Daoy (cell line): ENCODE data around the gene JARID2. TPM values are rescaled to one million over a fixed set of nuclear protein-coding genes. Genes with fewer than 3 reads are reported as not detected.

Source experiments
- DNase-seq: peaks from one replicate; pipeline ENCODE4 v3.0.0-alpha.2; 2015; ENCODE audit warnings: low read depth
- total RNA-seq: library from RNA; depleted of rRNA; stranded (reverse); fragments of >200 nt; shearing (Covaris generic); gene quantifications from 2 replicates; pipeline ENCODE4 v1.2.3, GENCODE V29; 2014; rRNA removed

Gene JARID2
- total RNA-seq, result 10.6 and 11.3 TPM in 2 replicates

DNA sequence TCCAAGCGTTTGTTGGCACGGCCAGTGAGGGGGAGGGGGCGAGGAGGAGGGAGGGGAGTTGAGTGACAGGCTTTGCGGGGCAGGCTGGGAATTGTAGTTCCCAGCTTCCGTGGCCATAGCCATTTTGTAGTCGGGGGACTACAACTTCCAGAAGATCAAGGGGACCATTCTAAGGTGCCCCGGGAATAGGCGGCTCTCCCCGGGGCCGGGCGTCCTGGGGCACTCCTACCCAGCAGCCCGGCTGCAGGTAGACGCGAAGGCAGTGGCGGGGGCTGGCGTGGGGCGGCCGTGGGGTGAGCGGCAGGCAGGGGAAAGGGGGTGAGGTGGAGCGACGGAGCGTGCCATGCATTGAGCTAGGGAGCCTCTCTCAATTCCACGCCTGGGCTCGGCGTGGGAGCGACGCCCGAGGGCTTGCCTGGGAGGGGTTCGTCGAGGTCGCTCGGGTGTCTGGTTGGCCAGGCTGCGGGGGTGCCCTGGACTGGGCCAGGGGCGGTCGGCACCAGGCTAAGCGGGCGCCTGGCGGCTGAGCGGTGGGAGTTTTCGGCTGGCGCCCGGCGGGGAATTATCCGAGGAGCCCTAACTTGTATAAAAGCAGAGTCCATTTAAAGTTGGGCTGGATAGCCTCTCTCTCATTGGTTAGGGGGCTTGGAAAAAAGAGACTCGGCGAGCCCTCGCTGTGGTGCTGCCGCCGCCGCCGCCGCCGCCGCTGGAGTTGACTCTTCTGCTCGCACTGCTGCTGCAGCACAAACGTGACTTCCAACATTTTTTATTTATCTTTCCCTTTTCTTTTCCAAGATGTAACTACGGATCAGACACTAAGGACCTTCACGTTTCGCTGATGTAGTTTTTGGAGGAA, at the start of gene JARID2:
JARID2 (plus strand) TSS at position 709 of the 856 bp plus-strand sequence. CDS start 471 bp downstream, outside the sequence.
- DNase-seq, result peak; percentile 99

DNA sequence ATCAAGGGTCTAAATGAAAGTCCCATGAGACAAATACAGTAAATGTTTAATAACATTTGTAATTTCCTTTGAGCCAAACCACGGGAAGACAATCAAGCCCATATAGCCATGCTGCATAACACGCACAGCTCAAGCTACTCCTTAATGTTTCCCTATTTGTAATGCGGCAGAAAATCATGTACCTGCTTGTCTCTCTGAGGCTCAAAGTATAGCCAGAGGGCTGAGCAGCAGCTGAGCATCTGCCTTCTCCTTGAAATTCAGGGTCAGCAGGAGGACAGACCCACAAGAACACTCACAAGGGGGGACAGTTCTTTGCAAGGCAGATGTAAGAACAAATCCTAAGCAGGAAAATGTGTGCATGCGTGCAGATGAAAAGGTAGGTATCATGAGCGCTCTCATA, 45.8 kb upstream of the JARID2 start:
- DNase-seq, result no peak

GRCh38 chr6:15205321-15205720, 40.5 kb upstream of the JARID2 start:
- no peak for DNase-seq

DNA sequence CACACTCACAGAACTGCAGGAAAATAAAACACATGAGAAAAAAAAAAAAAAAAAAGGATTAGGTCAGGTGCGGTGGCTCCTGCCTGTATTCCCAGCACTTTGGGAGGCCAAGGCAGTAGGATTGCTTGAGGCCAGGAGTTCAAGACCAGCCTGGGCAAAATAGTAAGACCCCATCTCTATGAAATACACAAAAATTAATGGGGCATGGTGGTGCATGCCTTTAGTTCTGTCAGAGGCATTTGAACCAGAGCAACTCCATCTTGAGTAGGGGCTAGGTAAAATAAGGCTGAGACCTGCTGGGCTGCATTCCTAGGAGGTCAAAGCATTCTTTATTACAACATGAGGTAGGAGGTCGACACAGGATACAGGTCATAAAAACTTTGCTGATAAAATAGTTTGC, 39.0 kb upstream of the JARID2 start:
- DNase-seq, result no peak

GRCh38 chr6:15207923-15208322, 37.9 kb upstream of the JARID2 start:
- peak; percentile 41 for DNase-seq

DNA sequence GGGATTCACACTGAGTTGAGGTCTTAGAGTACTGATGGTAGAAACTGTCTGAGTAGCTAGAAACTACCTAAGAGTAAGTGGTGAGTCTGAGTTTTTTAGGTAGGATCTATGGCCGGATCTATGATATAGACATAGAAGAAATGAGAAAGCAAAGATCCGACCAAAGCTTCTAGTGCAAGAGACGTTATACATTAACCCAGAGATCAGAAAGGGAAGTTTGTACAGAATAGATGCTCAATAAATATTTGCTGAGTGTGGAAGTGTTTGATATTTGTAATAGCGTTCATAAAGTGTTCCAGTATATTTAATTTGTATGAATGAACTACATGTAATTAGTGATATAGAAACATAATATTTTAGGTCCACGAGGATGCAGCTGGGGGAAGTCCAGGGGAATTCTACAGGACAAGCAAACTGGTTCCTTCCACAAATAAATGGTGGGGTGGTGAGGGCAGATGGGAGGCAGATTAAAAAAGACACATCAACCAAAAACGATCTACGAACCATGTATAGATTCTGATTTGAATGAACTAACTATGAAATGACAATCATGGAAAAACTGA, 31.9 kb upstream of the JARID2 start:
- DNase-seq, result no peak

DNA sequence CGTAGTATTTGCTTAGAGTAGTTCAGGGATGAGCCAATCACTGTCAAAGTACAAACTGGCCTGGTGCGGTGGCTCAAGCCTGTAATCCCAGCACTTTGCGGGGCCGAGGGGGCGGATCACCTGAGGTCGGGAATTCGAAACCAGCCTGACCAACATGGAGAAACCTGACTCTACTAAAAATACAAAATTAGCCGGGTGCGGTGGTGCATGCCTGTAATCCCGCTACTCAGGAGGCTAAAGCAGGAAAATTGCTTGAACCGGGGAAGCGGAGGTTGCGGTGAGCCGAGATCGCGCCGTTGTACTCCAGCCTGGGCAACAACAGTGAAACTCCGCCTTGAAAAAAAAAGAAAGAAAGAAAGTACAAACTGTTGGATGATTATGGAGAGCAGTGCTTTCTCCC, 27.5 kb upstream of the JARID2 start:
- no peak for DNase-seq

- DNase-seq, result no peak
Measured at GRCh38 chr6:15220062-15220461, 25.8 kb upstream of the JARID2 start.

DNA sequence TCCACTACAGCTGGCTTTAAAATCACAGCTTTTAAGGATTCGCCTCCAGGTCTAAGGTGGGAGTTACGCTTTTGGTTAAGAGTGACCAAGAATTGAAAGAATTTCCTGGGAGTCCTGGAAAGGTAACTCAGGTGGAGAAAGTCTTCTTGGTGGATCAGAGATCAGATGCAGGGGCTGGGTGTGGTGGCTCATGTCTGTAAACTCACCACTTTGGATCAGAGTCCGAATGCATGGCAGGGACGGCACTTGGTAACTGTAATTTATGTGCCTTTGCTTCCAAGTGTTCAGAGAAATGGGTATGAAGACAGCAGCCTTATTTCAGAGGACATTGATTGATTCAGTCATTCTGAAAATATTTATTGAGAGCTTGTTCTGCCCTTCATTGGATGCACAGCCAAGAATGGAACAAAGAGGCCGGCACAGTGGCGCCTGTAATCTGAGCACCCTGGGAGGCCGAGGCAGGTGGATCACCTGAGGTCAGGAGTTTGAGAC, 18.0 kb upstream of the JARID2 start:
- no peak for DNase-seq

- DNase-seq, result no peak
Measured at GRCh38 chr6:15230827-15231226, 15.0 kb upstream of the JARID2 start.

GRCh38 chr6:15232836-15233510, 12.9 kb upstream of the JARID2 start:
- DNase-seq, result no peak

DNA sequence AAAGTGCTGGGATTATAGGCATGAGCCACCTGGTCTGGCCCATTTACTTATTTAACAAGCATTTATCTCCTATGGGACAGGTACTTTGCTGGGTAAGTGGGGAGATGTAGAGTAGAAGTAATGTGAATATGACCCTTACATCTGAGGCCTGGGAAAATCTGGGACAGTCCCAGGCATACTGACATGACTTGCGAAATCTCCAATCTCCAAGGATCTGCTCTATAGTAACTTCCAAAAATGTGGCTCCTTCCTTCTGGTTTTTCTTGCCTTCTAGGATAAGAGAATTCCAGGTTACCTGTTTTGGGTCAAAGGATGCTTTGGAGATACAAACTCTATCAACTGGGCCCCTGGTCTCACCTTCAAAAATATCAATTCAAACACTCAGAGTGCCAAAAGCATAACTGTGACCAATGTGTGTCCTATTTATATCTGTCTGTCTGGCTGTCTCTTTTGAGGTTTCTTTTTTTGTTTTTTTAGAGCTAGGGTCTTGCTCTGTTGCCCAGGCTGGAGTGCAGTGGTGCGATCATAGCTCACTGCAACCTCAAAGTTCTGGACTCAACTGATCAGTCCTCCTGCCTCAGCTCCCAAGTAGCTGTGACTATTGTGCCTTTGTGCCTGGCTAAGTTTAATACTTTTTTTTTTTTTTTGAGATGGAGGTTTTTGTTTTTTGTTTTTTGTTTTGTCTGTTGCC, 11.7 kb upstream of the JARID2 start:
- no peak for DNase-seq

DNA sequence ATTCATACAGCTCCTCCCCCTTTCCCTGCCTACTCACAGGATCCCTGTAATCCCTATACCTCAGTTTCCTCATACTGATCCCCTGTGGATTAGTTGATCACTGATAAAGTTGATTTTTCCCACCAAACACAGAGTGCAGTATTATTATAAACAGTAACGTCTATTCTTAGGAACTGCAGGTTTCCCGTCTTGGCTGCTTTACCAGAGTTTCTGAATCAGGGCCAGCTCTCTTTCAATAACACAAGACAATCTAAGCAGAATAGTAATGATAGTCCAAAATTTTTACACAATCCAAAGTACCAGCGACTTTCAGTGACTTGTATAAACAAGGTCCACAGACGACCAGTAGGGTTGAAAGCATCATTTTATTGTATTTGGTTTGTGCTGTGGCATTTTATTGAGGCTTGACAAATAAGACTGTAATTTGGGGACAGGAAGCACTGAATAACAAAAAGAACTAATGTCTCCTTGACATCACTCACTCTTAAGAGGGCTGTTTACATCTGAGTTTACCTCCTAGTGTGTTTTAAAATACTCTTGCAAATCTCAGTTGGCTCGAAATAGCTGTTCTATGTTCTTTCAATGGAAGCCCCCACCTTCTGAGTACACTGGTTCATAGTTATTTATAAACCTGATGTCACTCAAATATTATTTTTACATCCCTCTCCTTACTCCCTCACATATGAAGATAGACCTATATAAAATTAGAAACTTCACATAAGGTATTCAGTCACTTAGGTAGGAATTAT, 6.1 kb upstream of the JARID2 start:
- no peak for DNase-seq

DNA sequence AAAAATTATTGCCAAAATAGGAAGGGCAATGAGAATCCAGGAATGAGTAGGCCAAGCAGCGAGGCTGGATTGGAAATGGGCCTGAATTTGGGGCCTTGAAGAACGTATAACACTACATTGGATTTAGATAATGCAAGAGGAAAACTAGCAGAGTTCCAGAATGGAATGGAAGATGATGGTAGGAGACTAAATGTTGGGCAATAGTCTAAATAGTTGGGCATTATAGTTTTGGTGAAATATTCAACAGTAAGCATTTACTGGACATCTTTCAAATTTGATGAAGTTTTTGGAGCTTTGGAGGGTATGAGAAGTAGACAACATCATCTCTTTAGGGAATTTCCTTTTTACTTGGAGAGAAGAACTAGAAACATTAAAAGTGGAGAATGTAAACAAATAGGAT, 3.4 kb upstream of the JARID2 start:
- no peak for DNase-seq

- no peak for DNase-seq
Measured at GRCh38 chr6:15242937-15243614, 2.8 kb upstream of the JARID2 start.

GRCh38 chr6:15243910-15244619, 1.8 kb upstream of the JARID2 start:
- no peak for DNase-seq

- DNase-seq, result peak; percentile 80
Measured at GRCh38 chr6:15244620-15245360, 1.1 kb upstream of the JARID2 start.

DNA sequence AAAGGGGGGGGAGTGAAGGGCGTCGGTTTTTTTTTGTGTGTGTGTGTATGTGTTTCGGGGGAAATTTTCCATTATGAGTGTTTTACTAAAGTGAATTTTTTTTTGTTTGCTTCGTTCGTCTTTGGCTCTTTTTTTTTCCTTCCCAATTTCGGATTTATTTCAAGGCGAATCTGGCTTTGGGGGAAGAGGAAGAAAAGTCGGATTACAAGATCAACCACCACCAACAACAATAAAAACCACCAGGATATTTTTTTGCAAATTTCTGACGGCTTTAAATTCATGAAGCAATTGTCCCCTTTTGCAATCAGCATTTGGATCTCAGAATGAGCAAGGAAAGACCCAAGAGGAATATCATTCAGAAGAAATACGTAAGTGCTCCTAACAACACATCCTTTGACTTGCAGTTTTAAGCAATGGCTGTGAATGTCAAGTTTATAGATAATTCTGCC, 372 bp downstream of the JARID2 start:
- no peak for DNase-seq
